T47D (cell line): ENCODE measurements around the gene TCFL5.

Experiments
- DNase-seq, 2 experiments: peaks; one replicate each; pipeline versions ENCODE4 v3.0.0 to v3.0.0-alpha.2; 2011 to 2012; ENCODE audit warnings: low read depth in 1 of 2, low spot score in 1 of 2
- JUND ChIP-seq: IDR thresholded peaks from 2 replicates; pipeline ENCODE4 v1.6.1; 2012; ENCODE audit warnings: low read depth
- in situ Hi-C: cut with HindIII; loops from 2 replicates; pipeline ENCODE4 v1.10.0; 2016; ENCODE audit warnings: low sequenced_read_pairs, low pct_unique_long_range_greater_than_20kb

The TCFL5 gene

DNA sequence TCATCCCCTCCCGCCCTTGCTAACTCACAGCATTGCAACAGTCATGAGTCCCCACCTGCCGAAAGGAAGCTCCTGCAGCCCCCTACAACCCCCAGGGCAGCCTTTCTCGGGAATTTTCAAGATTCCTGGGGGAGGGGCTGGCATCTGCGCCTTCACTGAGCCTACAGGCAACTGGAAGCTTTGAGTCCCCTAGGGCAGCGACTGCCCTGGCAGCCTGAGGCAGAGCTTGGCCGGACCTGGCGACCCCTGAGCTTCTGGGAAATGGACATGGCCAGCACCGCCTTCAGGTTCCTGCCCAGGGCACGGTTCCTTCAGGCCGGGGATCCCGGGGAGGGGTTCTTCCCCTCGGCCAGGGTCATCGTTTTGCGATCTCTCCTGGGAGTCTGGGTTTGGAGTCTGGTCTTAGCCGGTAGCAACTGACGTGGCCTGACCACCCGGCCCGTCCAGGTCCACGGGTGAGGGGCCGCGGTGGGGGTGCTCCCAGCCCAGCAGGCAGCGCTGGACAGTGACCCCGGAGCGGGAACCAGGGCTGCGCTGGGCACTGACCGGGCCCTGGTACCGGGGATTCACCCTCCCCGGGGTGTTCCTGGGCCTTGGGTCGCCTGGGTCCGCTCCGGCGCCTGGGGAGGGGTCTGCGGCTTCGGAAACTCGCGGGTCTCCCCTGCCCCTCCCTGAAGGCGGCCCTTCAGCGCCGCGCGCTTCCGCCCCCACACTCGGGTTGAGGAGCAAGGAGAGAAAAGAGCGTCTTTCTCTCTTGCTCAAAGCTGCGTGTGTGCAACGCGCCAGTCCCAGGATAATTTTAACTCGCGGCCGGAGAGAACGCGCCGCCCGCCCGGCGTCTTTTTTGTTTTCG lies 45.4 kb downstream of the TCFL5 start:
- in situ Hi-C loops, result no loop called here
- no peak for DNase-seq

GRCh38 chr20:62815066-62815991 lies 46.3 kb downstream of the TCFL5 start:
- TF ChIP-seq JUND, result no peak
- no peak for DNase-seq
- in situ Hi-C loops, result no loop called here

More for the DNA sequence above, 45.4 kb downstream of the TCFL5 start:
- TF ChIP-seq JUND, result no peak

GRCh38 chr20:62814709-62815065 lies 46.9 kb downstream of the TCFL5 start:
- in situ Hi-C loops, result no loop called here
- DNase-seq, result no peak
- no peak for TF ChIP-seq JUND

- in situ Hi-C loops, result no loop called here
- no peak for DNase-seq
- TF ChIP-seq JUND, result no peak
Observed at GRCh38 chr20:62814060-62814708, 47.4 kb downstream of the TCFL5 start.

DNA sequence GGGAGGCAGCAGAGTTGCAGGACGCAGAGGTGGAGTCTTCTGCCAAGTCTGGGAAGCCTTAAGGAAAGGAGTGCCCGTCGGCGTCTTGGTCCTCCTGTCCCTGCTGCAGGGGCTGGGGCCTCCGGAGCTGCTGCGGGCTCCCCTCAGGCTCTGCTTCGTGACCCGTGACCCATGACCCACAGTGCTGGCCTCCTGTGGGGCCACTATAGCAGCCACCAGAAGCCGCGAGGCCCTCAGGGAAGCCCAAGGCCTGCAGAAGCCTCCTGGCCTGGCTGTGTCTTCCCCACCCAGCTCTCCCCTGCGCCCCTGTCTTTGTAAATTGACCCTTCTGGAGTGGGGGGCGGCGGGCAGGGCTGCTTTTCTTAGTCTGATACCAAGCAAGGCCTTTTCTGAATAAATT lies 48.0 kb downstream of the TCFL5 start:
- TF ChIP-seq JUND, result no peak
- in situ Hi-C loops, result no loop called here

DNA sequence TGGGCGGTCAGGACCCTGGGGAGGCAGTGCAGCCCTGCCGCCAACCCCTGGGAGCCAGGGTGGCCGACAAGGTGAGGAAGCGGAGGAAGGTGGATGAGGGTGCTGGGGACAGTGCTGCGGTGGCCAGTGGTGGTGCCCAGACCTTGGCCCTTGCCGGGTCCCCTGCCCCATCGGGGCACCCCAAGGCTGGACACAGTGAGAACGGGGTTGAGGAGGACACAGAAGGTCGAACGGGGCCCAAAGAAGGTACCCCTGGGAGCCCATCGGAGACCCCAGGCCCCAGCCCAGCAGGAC lies 48.8 kb downstream of the TCFL5 start:
- in situ Hi-C loops, result no loop called here
- no peak for DNase-seq
- no peak for TF ChIP-seq JUND

More for the DNA sequence above, 48.0 kb downstream of the TCFL5 start:
- no peak for DNase-seq

- no peak for DNase-seq
- in situ Hi-C loops, result no loop called here
- no peak for TF ChIP-seq JUND
Observed at GRCh38 chr20:62812181-62812906, 49.3 kb downstream of the TCFL5 start.

DNA sequence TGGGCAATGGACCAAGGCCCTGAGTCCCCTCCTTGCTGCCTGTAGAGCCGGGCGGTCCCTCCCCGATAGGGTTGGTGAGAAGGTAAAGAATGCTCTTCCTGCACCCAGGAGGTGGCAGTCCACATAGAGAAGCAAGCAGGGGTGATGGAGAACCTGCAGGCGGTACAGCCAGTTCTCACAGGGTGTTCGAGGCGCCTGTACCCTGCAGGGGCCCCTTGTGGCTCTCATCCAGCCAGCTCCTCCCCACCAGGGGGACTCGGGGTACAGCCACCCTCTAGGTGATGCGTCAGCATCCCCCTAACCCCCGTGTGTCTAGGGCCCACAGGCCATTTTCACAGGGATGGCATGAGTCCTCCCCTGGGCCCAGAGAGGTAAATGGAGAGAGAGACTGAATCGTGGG lies 49.9 kb downstream of the TCFL5 start:
- in situ Hi-C loops, result no loop called here
- TF ChIP-seq JUND, result no peak
- DNase-seq, result no peak

DNA sequence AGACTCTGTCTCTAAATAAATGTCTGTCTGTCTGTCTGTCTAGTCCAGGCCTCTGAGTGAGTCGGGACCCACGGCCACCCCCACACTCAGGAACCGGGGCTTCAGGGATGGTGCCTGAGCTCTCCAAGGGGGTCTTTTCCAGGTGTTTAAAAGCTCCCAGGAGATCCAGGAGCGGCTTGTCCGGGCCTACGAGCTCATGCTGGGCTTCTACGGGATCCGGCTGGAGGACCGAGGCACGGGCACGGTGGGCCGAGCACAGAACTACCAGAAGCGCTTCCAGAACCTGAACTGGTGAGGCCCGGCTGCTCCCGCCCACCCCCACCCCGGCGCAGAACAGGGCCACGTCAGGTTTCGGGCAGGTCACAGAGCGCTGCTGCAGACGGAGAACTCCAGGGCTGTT lies 50.3 kb downstream of the TCFL5 start:
- in situ Hi-C loops, result no loop called here
- no peak for TF ChIP-seq JUND
- no peak for DNase-seq

DNA sequence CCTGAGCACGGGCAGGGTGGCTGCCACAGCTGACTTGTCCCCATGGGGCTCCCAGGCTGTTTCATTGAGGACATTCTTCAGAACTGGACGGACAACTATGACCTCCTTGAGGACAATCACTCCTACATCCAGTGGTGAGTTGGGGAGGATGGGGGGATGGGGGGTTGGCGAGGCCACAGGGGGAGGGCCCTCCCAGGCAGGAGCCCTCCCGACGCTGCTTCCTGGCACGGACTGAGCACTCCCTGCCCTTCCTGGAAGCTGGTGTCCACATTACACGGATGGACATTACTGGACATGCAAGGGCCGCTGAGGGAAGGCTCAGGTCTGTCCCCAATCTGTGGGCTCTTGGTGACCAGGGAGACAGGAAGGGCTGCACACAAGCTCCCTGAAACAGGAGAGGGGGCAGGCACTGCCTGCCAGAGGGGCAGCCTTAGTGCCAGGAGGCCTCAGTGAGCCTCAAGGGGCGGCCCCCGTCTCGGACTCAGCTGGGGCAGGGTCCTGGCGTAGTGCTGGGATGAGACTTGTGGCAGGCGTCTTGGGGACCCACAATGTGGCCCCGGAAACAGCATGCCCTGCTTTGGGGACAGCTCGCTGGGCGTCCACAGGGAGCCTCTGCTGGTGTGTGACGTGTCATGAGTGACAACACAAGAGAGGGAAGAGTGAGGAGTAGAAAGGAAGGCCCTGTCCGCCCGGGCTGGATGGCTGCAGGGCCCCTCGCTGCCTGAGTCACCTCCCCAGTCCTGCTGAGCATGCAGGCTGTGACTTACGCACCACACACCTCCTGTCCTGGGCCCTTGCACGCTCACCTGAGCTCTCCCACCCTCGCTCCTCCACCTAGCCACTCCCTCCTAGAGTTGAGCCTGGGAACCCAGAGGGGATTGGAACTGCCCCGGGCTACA lies 51.8 kb downstream of the TCFL5 start:
- DNase-seq, result no peak
- in situ Hi-C loops, result no loop called here
- TF ChIP-seq JUND, result no peak

DNA sequence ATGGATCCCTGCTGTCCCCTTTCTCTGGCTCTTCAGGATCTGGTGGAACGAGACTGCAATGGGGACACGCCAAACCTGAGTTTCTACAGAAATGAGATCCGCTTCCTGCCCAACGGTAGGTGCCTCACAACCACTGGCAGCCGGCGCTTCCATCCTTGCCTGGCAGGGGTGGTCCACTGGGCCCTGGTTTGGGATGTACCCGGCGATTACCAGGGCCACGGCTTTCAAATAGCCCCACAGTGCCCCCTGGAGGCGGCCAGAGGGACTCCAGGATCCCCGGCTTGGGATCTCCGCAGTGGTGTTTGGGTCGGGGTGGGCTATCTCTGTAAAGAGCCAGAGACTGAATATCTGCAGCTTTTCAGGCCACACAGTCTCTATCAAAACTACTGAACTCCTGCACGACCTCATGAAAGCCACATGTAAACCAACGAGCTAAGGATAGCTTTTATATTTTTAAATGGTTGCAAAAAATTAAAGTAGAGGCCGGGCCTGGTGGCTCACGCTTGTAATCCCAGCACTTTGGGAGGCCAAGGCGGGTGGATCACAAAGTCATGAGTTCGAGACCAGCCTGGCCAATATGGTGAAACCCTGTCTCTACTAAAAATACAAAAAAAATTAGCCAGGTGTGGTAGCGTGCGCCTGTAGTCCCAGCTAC lies 53.3 kb downstream of the TCFL5 start:
- peak; percentile 68 to 85 for DNase-seq
- no peak for TF ChIP-seq JUND
- in situ Hi-C loops, result no loop called here
